Left lung (tissue), 10 donors: ENCODE data around the gene KDM3A. TPM values are rescaled to one million over a fixed set of nuclear protein-coding genes. Genes with fewer than 3 reads are reported as not detected.

Source experiments
- ATAC-seq: fragments of 200-7000 bp; cut with Tn5 transposase; one replicate; pipeline ENCODE4 v1.9.1; 2020; ENCODE audit warnings: moderate library complexity
- DNase-seq, 4 donors: peaks; one replicate each; pipeline ENCODE4 v3.0.0-alpha.2; 2013 to 2020
- H3K27ac ChIP-seq, 2 donors: fragments of 200-600 bp; sonication (generic) in 1 of 2; one replicate each; pipeline versions ENCODE4 v1.5.0 to v1.8.0; 2020 to 2021
- H3K27me3 ChIP-seq, 2 donors: fragments of 200-600 bp; sonication (generic) in 1 of 2; one replicate each; pipeline versions ENCODE4 v1.5.0 to v1.8.0; 2020 to 2021
- H3K36me3 ChIP-seq, 2 donors: fragments of 200-600 bp; sonication (generic) in 1 of 2; one replicate each; pipeline versions ENCODE4 v1.5.0 to v1.8.0; 2020 to 2021
- H3K4me1 ChIP-seq, 2 donors: fragments of 200-600 bp; one replicate each; pipeline ENCODE4 v1.8.0; 2021
- H3K4me3 ChIP-seq, 2 donors: fragments of 200-600 bp; sonication (generic) in 1 of 2; one replicate each; pipeline versions ENCODE4 v1.5.0 to v1.8.0; 2020 to 2021; ENCODE audit warnings: mild to moderate bottlenecking in 1 of 2
- H3K9me3 ChIP-seq, 2 donors: fragments of 200-600 bp; sonication (generic) in 1 of 2; one replicate each; pipeline versions ENCODE4 v1.5.0 to v1.8.0; 2020 to 2021
- CTCF ChIP-seq, 2 donors: fragments of 200-600 bp; sonication (generic) in 1 of 2; IDR thresholded peaks; one replicate each; pipeline versions ENCODE4 v1.5.0 to v1.8.0; 2021; ENCODE audit warnings: antibody characterized with exemption in 2 of 2
- intact Hi-C, 2 donors: fragments of 100-400 bp; cut with DNase I; formaldehyde crosslinking; loops; one replicate each; pipeline versions ENCODE4 v1.11.2 to v1.14.2; 2022
- polyA plus RNA-seq, 6 donors: library from polyadenylated mRNA; unstranded; fragments of 120-200 nt; gene quantifications; one replicate each; pipeline ENCODE4 v1.2.1, GENCODE V29; 2013; ENCODE audit not compliant: insufficient read length in 6 of 6
- total RNA-seq, 2 donors: library from RNA; stranded (reverse); fragmentation: NEBNext Ultra II Directional; extraction: Animal tissue kit (Norgen Biotek cat#: 25700); gene quantifications; one replicate each; pipeline ENCODE4 v1.2.1, GENCODE V29; 2021
- donor health status: DM: no; HTN: yes; CAD: no.
- donor health status: DM: no; HTN: no; CAD: no.

KDM3A gene
- total and polyA plus RNA-seq, 8 donors = 39.3 to 115 (median 73.8) TPM

DNA sequence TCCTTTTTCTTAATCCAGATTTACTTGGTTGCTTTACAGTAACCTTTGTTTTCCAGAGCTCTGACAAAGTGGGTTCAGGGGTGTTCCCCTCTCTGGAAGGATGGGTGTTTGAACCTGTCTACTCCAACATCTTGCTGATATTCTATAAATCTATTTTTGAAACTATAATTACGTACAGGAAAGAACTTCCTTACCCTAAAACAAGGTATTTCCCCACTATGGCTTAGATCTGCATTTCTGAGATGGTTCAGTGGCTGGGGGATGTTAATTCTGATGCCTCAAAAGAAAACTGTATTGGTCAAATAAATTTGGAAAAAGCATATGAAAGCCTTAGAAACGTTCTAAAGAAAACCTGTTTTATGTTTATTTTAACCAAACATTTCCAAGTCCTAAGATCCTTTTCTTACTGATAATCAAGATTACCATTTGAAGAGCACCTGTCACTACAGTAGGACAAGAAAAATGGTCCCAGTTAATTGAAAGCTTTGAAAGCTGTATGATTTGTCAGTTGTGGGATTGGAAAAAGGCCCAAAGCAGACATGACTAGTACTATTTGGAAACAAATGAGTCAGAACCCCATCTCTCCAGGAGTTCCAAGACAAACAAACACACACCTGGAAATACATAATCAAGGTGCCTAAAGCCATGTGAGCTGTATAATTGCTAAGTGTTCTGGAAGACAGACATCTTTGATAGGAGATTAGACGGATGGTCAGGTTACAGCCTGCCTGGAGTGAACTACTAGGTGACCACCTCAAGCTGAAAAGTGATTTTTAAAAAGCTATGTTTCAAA, 57.5 kb downstream of the KDM3A start:
- no peak for DNase-seq
- intact Hi-C loops = no loop called here
- peaks cover 0 to 90% of the 10 kb centered on the region in 2 donors for H3K36me3 ChIP-seq

GRCh38 chr2:86499326-86499725, 58.2 kb downstream of the KDM3A start:
- Histone ChIP-seq H3K4me3 (no peak overlapping the region), H3K9me3 (peaks cover 0 to 19% of the 10 kb centered on the region in 2 donors), H3K27me3 (no peaks in the 10 kb centered on the region), H3K4me1 (no peaks in the 10 kb centered on the region), H3K36me3 (peaks cover 0 to 91% of the 10 kb centered on the region in 2 donors), H3K27ac (no peak overlapping the region)
- intact Hi-C loops = no loop called here
- ATAC-seq (no peak), DNase-seq (no peak)
- TF ChIP-seq CTCF (IDR thresholded peaks at IDR 0.05) = no peak

More for the DNA sequence above, 57.5 kb downstream of the KDM3A start:
- H3K27ac ChIP-seq = no peak overlapping the region
- no peaks in the 10 kb centered on the region for H3K27me3 ChIP-seq
- no peak for TF ChIP-seq CTCF (IDR thresholded peaks at IDR 0.05)
- peaks cover 0 to 19% of the 10 kb centered on the region in 2 donors for H3K9me3 ChIP-seq
- no peak for ATAC-seq
- no peak overlapping the region for H3K4me3 ChIP-seq
- no peaks in the 10 kb centered on the region for H3K4me1 ChIP-seq

- peaks cover 0 to 19% of the 10 kb centered on the region in 2 donors for H3K9me3 ChIP-seq
- H3K27me3 ChIP-seq = no peaks in the 10 kb centered on the region
- H3K36me3 ChIP-seq = peaks cover 0 to 94% of the 10 kb centered on the region in 2 donors
- DNase-seq = no peak
- intact Hi-C loops = no loop called here
- H3K4me1 ChIP-seq = no peaks in the 10 kb centered on the region
- TF ChIP-seq CTCF (IDR thresholded peaks at IDR 0.05) = no peak
- H3K4me3 ChIP-seq = no peak overlapping the region
- H3K27ac ChIP-seq = no peak overlapping the region
- no peak for ATAC-seq
These were observed 59.3 kb downstream of the KDM3A start for GRCh38 chr2:86500325-86501083.

GRCh38 chr2:86507600-86507999, 66.4 kb downstream of the KDM3A start:
- TF ChIP-seq CTCF (IDR thresholded peaks at IDR 0.05) = no peak
- intact Hi-C loops = no loop called here
- DNase-seq (no peak), ATAC-seq (no peak)
- peaks cover 3 to 6% of the 10 kb centered on the region in 2 donors for H3K4me1 ChIP-seq
- H3K9me3 ChIP-seq = no peaks in the 10 kb centered on the region
- no peaks in the 10 kb centered on the region for H3K27me3 ChIP-seq
- H3K27ac ChIP-seq = no peak overlapping the region
- H3K36me3 ChIP-seq = peaks cover 0 to 74% of the 10 kb centered on the region in 2 donors
- no peak overlapping the region for H3K4me3 ChIP-seq

GRCh38 chr2:86510436-86510933, 69.3 kb downstream of the KDM3A start:
- no peak for TF ChIP-seq CTCF (IDR thresholded peaks at IDR 0.05)
- DNase-seq (no peak), ATAC-seq (no peak)
- H3K4me1 ChIP-seq = peaks cover 3 to 6% of the 10 kb centered on the region in 2 donors
- H3K36me3 ChIP-seq = peaks cover 0 to 46% of the 10 kb centered on the region in 2 donors
- H3K4me3 ChIP-seq = no peak overlapping the region
- no peak overlapping the region for H3K27ac ChIP-seq
- intact Hi-C loops = no loop called here
- H3K27me3 ChIP-seq = no peaks in the 10 kb centered on the region
- no peaks in the 10 kb centered on the region for H3K9me3 ChIP-seq
